GM23248 (cell line): ENCODE data around the gene DNAAF8. TPM values are rescaled to one million over a fixed set of nuclear protein-coding genes. Genes with fewer than 3 reads are reported as not detected.
A peak's percentile ranks its signal among the peaks of the same experiment; 100 is the strongest.

ENCODE experiments used
- DNase-seq: peaks from one replicate; pipeline ENCODE4 v3.0.0-alpha.2; 2015
- H2AFZ ChIP-seq: fragments of 200-600 bp; sonication (generic); 2 replicates; pipeline ENCODE4 v1.6.1; 2016; ENCODE audit warnings: antibody characterized with exemption
- H3F3A ChIP-seq: fragments of 200-600 bp; sonication (generic); 2 replicates; pipeline ENCODE4 v1.6.1; 2016; ENCODE audit warnings: mild to moderate bottlenecking, antibody characterized with exemption, mixed run types; ENCODE audit not compliant: insufficient read depth
- H3K27ac ChIP-seq: fragments of 200-600 bp; sonication (generic); 2 replicates; pipeline ENCODE4 v1.5.1; 2016; ENCODE audit warnings: mild to moderate bottlenecking
- H3K27me3 ChIP-seq: fragments of 200-600 bp; sonication (generic); replicated peaks from 2 replicates; pipeline ENCODE4 v1.6.1; 2016; ENCODE audit warnings: mild to moderate bottlenecking; ENCODE audit not compliant: insufficient read depth
- H3K36me3 ChIP-seq: fragments of 200-600 bp; sonication (generic); 2 replicates; pipeline ENCODE4 v1.6.1; 2016; ENCODE audit warnings: low read depth, mild to moderate bottlenecking
- H3K4me1 ChIP-seq: fragments of 200-600 bp; sonication (generic); 2 replicates; pipeline ENCODE4 v1.6.1; 2016; ENCODE audit warnings: mild to moderate bottlenecking; ENCODE audit not compliant: insufficient read depth
- H3K4me2 ChIP-seq: fragments of 200-600 bp; sonication (generic); one replicate; pipeline ENCODE4 v1.6.1; 2016; ENCODE audit warnings: mild to moderate bottlenecking; ENCODE audit not compliant: unreplicated experiment
- H3K4me3 ChIP-seq: fragments of 200-600 bp; sonication (generic); 2 replicates; pipeline ENCODE4 v1.5.1; 2016; ENCODE audit warnings: mild to moderate bottlenecking
- H3K79me2 ChIP-seq: fragments of 200-600 bp; sonication (generic); 2 replicates; pipeline ENCODE4 v1.6.1; 2016; ENCODE audit warnings: mild to moderate bottlenecking; ENCODE audit not compliant: insufficient read depth
- H3K9ac ChIP-seq: fragments of 200-600 bp; sonication (generic); 2 replicates; pipeline ENCODE4 v1.6.1; 2016; ENCODE audit warnings: mild to moderate bottlenecking
- H3K9me2 ChIP-seq: fragments of 200-600 bp; sonication (generic); 2 replicates; pipeline ENCODE4 v1.6.1; 2016; ENCODE audit warnings: mixed run types, mild to moderate bottlenecking, moderate library complexity; ENCODE audit not compliant: insufficient read depth
- H3K9me3 ChIP-seq: fragments of 200-600 bp; sonication (generic); one replicate; pipeline ENCODE4 v1.6.1; 2017; ENCODE audit warnings: low read depth
- H4K20me1 ChIP-seq: fragments of 200-600 bp; sonication (generic); 2 replicates; pipeline ENCODE4 v1.6.0; 2016; ENCODE audit not compliant: insufficient read depth
- EZH2 ChIP-seq: fragments of 200-600 bp; sonication (generic); IDR thresholded peaks from 2 replicates; pipeline ENCODE4 v1.6.1; 2018; ENCODE audit warnings: antibody characterized with exemption, mild to moderate bottlenecking; ENCODE audit not compliant: insufficient read depth, poor library complexity, severe bottlenecking
- EZH2phosphoT487 ChIP-seq: fragments of 200-600 bp; sonication (generic); IDR thresholded peaks from 2 replicates; pipeline ENCODE4 v1.6.1; 2018; ENCODE audit warnings: antibody characterized with exemption, moderate library complexity, mild to moderate bottlenecking, low read depth; ENCODE audit not compliant: insufficient read depth
- WGBS, 2 experiments: methylation state at CpG; one replicate each; pipeline ENCODE4 v1.1.6; 2015 to 2017; ENCODE audit warnings: low lambda C conversion rate in 2 of 2, low coverage in 1 of 2; ENCODE audit errors: missing lambda C conversion rate in 2 of 2; 5-methylcytosine and 5-hydroxymethylcytosine counted together
- in situ Hi-C: fragments of 300-500 bp; cut with MboI; formaldehyde crosslinking; loops from 2 replicates; pipeline ENCODE4 v1.15.0; 2020
- polyA plus RNA-seq: library from polyadenylated mRNA; unstranded; fragments of >200 nt; fragmentation: Nextera tagmentation; extraction: Ambion mirVana; gene quantifications from 2 replicates; pipeline ENCODE4 v1.2.1, GENCODE V29; 2016
- total RNA-seq: library from RNA; depleted of rRNA; stranded (reverse); fragments of >200 nt; shearing (Covaris generic); gene quantifications from 2 replicates; pipeline ENCODE4 v1.2.3, GENCODE V29; 2014

The DNAAF8 gene
- total and polyA plus RNA-seq, 2 experiments from 2014 or later = 0.86 to 1.7 TPM

- no peaks in the 10 kb centered on the region for H3K4me1 ChIP-seq
- H3K9me3 ChIP-seq = no peaks in the 10 kb centered on the region
- in situ Hi-C loops = no loop called here
- H3K27me3 ChIP-seq = no peaks in the 10 kb centered on the region
- no peak overlapping the region for H3K4me3 ChIP-seq
- no peaks in the 10 kb centered on the region for H3K79me2 ChIP-seq
- no peaks in the 10 kb centered on the region for H3F3A ChIP-seq
- H3K9ac ChIP-seq = no peak overlapping the region
- H4K20me1 ChIP-seq = no peaks in the 10 kb centered on the region
- no peaks in the 10 kb centered on the region for H3K9me2 ChIP-seq
- H3K27ac ChIP-seq = no peak overlapping the region
- 82 to 85% methylated on average over 3 of the region's 3 CpGs for WGBS, 2 experiments
- no peak overlapping the region for H2AFZ ChIP-seq
- TF ChIP-seq EZH2phosphoT487 = no peak
- TF ChIP-seq EZH2 = no peak
- H3K36me3 ChIP-seq = no peaks in the 10 kb centered on the region
- DNase-seq = no peak
- H3K4me2 ChIP-seq = no peak overlapping the region
These were observed 10.9 kb downstream of the DNAAF8 start for GRCh38 chr16:4745274-4745569.

GRCh38 chr16:4746215-4746614 lies 11.9 kb downstream of the DNAAF8 start:
- TF ChIP-seq EZH2phosphoT487 = no peak
- H4K20me1 ChIP-seq = no peaks in the 10 kb centered on the region

GRCh38 chr16:4746991-4747574 lies 12.7 kb downstream of the DNAAF8 start:
- Histone ChIP-seq H3K9me3 (no peaks in the 10 kb centered on the region), H2AFZ (no peak overlapping the region), H3K27me3 (no peaks in the 10 kb centered on the region), H3K9me2 (no peaks in the 10 kb centered on the region), H3K4me2 (no peak overlapping the region), H3K4me3 (no peak overlapping the region), H3K79me2 (no peaks in the 10 kb centered on the region), H3K36me3 (no peaks in the 10 kb centered on the region), H4K20me1 (no peaks in the 10 kb centered on the region), H3F3A (no peaks in the 10 kb centered on the region), H3K27ac (no peak overlapping the region), H3K4me1 (no peaks in the 10 kb centered on the region), H3K9ac (no peak overlapping the region)
- DNase-seq = peak; percentile 25
- in situ Hi-C loops = no loop called here
- TF ChIP-seq EZH2phosphoT487 (no peak), EZH2 (no peak)
- 29 to 34% methylated on average over 15 of the region's 15 CpGs for WGBS, 2 experiments

More at GRCh38 chr16:4746215-4746614, 11.9 kb downstream of the DNAAF8 start:
- no peak overlapping the region for H2AFZ ChIP-seq
- H3F3A ChIP-seq = no peaks in the 10 kb centered on the region
- 80 to 81% methylated on average over 8 of the region's 8 CpGs for WGBS, 2 experiments
- H3K27ac ChIP-seq = no peak overlapping the region
- in situ Hi-C loops = no loop called here
- no peak overlapping the region for H3K9ac ChIP-seq
- DNase-seq = no peak
- no peaks in the 10 kb centered on the region for H3K9me3 ChIP-seq
- H3K4me2 ChIP-seq = no peak overlapping the region
- no peaks in the 10 kb centered on the region for H3K27me3 ChIP-seq
- no peaks in the 10 kb centered on the region for H3K4me1 ChIP-seq
- no peaks in the 10 kb centered on the region for H3K79me2 ChIP-seq
- H3K36me3 ChIP-seq = no peaks in the 10 kb centered on the region
- H3K4me3 ChIP-seq = no peak overlapping the region
- H3K9me2 ChIP-seq = no peaks in the 10 kb centered on the region

GRCh38 chr16:4747906-4748681 lies 13.8 kb downstream of the DNAAF8 start:
- Histone ChIP-seq H3K4me2 (no peak overlapping the region), H3F3A (no peaks in the 10 kb centered on the region), H3K27me3 (no peaks in the 10 kb centered on the region), H3K4me3 (no peak overlapping the region), H3K4me1 (no peaks in the 10 kb centered on the region), H2AFZ (no peak overlapping the region), H3K79me2 (no peaks in the 10 kb centered on the region), H4K20me1 (no peaks in the 10 kb centered on the region), H3K9me3 (no peaks in the 10 kb centered on the region), H3K27ac (no peak overlapping the region), H3K9ac (no peak overlapping the region), H3K9me2 (no peaks in the 10 kb centered on the region), H3K36me3 (no peaks in the 10 kb centered on the region)
- WGBS, 2 experiments = 73 to 79% methylated on average over 14 of the region's 14 CpGs
- TF ChIP-seq EZH2 = no peak
- TF ChIP-seq EZH2phosphoT487 = no peak
- in situ Hi-C loops = no loop called here
- DNase-seq = no peak
